Right hindlimb (tissue), 1 donor: ENCODE data around the gene B4GALNT4.
A peak's percentile ranks its signal among the peaks of the same experiment; 100 is the strongest.
"Not testable (repeated sequence)": the region's sequence is repeated elsewhere in the genome, so short reads cannot be mapped to it uniquely, and the experiment has no call there.

Experiments used
- DNase-seq: peaks from one replicate; pipeline ENCODE4 v3.0.0-alpha.2; 2018

Gene B4GALNT4

DNA sequence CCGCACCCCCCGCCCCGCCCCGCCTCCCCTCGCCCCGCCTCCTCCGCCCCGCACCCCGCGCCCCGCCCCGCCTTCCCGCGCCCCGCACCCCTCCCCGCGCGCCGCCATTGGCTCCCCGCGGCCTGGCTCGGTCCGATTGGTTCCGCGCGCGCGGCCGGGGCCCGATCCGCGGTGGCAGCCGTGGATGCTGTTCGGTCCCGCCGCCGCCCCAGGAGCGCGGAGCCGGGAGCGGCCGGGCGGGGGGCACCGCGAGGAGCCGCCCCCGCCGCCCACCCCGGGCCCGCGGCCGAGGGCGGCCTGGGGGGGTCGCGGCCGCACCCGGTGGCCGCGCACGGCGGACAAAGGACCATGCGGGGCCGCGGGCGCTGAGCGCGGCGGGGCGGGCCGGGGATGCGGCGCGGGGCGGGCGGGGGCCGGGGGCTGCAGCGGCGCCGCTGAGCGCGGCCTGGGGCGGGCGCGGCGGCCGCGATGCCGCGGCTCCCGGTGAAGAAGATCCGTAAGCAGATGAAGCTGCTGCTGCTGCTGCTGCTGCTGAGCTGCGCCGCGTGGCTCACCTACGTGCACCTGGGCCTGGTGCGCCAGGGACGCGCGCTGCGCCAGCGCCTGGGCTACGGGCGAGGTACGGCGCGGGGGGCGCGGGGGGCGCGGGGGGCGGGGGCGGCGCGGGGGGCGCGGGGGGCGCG lies at the start of gene B4GALNT4:
Gene B4GALNT4 (plus strand): TSS at position 164 of the 683 bp plus-strand sequence. CDS start 305 bp downstream, at position 469.
- DNase-seq, result peak; percentile 62

DNA sequence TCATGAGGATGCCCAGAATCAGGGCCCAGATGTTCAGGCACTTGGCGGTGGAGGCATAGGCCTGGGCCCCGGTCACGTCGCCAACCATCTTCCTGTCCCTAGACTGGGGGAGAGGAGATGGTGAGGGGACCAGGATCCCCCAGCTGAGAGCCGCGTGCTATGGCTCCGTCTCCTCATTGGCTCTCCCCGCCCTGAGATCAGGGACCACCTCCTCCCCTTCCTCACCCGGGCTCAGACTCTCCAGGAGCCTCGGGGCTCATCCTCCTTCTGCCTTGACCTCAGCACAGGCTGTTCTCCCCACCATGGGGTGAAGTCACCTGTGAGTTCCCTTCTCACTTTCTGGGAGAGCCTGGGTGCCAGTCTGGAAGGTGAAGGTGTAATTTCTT lies 49.4 kb upstream of the B4GALNT4 start:
- DNase-seq, result not testable (repeated sequence)

GRCh38 chr11:324156-324555 lies 45.1 kb upstream of the B4GALNT4 start:
- DNase-seq, result no peak

DNA sequence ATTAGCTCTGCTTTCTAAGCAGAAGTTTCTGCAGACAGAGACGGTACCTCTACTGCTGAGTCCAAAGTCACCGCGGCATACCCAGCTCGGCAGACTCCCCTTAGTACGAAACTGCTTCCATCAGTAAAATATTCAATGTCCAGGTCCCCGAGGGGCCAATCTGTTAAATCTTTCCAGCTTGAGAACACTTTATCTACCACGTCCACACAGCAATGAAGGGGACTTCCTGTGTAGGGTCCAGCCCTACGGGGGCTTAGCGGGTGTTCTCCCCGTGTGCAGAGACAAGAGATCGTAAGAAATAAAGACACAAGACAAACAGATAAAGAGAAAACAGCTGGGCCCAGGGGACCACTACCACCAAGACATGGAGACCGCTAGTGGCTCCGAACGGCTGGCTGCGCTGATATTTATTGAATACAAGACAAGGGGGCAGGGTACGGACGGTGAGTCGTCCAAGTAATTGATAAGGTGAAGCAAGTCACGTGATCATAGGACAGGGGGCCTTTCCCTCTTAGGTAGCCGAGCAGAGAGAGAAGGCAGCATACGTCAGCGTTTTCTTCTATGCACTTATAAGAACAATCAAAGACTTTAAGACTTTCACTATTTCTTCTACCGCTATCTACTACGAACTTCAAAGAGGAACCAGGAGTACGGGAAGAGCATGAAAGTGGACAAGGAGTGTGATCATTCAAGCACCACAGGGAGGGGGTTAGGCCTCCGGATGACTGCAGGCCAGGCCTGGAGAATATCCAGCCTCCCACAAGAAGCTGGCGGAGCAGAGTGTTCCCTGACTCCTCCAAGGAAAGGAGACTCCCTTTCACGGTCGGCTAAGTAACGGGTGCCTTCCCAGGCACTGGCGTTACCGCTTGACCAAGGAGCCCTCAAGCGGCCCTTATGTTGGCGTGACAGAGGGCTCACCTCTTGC lies 44.4 kb upstream of the B4GALNT4 start:
- DNase-seq, result not testable (repeated sequence)

DNA sequence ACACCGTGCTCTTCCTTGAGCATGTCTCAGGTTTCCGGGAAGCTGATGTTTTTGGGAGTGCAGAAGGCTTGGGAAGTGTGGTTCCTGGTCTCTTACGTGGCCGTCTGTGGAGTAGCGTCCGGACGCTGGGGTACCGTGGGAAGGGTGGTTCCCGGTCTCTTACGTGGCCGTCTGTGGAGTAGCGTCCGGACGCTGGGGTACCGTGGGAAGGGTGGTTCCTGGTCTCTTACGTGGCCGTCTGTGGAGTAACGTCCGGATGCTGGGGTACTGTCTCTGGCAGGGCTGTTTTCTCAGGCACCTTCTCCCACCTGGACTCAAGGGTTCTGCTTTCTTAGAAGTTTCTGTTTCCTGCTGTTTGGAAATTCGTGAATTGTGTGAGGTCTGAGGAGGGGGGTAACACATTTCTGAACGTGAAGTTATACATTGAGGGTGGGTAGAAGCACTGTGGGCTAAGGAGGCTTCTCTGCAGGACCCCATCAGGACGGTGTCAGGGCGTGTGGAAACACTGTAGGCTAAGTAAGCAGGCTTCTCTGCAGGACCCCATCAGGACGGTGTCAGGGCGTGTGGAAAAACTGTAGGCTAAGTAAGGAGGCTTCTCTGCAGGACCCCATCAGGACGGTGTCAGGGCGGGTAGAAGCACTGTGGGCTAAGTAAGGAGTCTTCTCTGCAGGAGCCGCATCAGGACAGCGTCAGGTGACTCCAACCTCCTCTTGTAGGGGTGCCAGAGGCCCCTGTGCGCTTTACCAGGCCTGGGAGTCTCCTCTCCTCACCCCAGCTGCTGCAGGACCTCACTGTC lies 43.3 kb upstream of the B4GALNT4 start:
- no peak for DNase-seq

GRCh38 chr11:326592-326841 lies 42.8 kb upstream of the B4GALNT4 start:
- DNase-seq, result no peak

- DNase-seq, result peak; percentile 74
These were observed 42.3 kb upstream of the B4GALNT4 start for GRCh38 chr11:326842-327580.

DNA sequence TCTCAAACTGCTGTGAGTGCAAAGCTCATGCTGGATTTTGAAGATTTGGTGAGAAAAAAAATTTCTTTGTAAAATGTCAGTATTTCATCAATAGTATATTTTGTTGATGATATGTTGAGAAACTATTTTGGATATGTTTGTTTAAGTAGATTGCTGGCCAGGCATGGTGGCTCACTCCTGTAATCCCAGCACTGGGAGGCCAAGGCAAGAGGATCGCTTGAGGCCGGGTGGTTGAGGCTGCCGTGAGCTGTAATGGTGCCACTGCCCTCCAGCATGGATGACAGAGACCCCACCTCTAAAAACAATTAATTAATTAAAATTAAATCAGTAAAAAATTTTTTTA lies 41.7 kb upstream of the B4GALNT4 start:
- DNase-seq, result no peak

GRCh38 chr11:328012-328411 lies 41.3 kb upstream of the B4GALNT4 start:
- DNase-seq, result no peak

GRCh38 chr11:328516-329100 lies 40.7 kb upstream of the B4GALNT4 start:
- not testable (repeated sequence) for DNase-seq

DNA sequence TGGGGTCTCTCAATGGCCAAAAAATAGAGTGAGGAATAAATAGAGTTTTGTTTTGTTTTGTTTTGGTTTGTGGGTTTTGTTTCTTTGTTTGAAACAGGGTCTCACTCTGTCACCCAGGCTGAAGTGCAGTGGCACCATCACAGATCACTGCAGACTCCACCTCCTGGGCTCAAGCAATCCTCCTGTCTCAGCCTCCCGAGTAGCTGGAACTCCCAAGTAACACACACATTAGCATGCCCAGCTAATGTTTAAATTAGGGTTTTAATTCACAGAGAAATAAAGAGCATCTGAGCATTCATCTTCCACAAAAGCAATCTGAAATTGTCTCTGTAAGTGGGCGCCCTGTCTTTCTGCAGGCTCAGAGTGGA lies 39.4 kb upstream of the B4GALNT4 start:
- DNase-seq, result no peak

DNA sequence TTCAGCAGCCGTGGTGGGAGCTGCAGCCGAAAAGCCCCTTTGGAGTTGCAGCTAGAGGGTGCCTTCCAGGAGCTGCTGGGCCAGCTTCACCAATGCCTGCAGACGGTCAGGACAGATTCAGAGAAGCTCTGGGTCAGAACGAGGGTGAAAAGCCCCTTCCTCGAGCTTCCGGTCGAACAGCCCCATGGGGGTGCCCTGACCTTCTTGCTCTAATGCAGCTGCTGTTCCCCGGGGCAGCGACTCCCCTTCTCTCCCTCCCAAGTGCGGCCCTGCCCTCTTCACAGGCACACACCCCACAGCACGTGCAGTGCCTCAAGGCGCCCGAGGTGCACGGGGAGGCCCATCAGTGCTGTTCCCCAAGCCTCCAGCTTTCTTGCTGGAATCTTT lies 39.0 kb upstream of the B4GALNT4 start:
- DNase-seq, result no peak

GRCh38 chr11:330694-331357 lies 38.5 kb upstream of the B4GALNT4 start:
- no peak for DNase-seq

DNA sequence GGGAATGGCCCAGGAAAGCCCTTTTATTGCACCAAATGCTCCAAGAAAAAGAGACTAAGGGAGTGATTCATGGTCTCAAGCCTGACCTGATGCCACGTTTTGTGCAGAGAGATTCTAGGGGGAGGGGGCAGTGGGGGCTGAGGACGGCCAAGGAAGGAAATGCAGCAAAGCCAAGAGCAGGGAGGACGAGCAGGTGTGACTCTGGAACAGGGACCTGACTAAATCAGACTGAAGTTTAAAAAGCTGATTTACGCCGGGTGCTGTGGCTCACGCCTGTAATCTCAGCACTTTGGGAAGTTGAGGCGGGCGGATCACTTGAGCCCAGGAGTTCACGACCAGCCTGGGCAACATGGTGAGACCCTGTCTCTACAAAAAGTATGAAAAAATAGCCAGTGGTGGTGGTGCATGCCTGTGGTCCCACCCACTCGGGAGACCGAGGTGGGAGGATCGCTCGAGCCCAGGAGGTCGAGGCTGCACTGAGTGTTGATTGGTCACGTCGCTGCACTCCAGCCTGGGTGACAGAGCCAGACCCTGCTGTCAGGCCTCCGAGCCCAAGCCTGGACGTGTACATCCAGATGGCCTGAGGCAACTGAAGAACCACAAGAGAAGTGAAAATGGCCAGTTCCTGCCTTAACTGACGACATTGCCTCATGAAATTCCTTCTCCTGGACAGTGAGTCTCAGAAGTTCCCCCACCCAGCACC lies 37.8 kb upstream of the B4GALNT4 start:
- no peak for DNase-seq

DNA sequence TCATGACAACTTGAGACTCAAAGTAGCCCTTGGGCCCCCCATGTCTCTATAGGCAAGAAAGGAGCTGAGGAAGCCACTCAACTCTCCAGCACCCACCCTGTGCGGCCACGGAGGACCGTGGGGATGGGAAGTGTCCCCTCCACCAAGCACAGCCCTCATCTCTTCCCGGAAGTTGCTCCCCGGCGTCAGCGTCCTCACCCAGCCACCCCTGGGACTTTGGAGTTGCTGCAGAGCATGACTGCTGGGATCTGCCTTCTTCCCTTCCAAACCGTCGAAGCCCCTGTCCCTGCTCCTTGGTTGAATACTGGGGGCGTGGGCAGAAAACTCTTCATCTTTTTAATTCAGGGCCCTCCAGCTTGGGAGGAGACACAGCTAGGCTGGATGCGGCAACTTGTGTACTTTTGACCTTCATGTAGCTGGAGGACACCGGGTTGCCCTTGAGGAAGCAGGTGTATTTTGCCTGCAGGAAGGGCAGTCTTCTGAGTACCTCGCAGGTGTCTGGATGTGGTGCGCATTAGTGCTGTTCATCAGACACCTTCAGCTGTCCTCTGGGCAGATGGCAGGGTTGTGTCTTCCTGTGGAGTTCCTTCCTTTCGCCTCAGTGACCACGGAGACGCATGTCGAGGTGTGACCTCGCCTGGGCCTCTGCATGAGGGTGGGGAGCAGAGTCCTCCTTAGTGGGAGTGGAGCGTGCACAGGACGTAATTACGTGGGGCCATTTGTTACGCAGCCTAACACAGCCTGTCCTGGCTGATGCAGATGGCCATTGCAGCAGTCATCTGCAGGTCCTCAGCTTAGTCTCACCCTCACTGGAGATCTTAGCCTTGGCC lies 36.4 kb upstream of the B4GALNT4 start:
- DNase-seq, result no peak

DNA sequence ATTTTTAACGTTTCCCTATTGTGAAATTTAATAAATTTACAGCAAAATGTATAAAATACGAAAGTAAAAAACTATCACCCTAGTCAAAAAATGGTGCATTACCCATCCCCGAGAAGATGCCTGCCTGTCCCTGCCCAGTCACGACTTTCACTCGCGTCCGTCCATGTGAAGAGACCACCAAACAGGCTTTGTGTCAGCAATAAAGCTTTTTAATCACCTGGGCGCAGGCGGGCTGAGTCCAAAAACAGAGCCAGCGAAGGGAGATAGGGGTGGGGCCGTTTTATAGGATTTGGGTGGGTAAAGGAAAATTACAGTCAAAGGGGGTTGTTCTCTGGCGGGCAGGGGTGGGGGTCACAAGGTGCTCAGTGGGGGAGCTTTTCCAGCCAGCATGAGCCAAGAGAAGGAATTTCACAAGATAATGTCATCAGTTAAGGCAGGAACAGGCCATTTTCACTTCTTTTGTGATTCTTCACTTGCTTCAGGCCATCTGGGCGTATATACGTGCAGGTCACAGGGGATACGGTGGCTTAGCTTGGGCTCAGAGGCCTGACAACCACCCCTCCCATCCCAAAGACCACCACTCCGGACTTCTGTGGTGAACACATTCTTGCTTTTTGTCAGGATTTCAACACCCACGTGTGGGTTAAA lies 35.6 kb upstream of the B4GALNT4 start:
- DNase-seq, result not testable (repeated sequence)

DNA sequence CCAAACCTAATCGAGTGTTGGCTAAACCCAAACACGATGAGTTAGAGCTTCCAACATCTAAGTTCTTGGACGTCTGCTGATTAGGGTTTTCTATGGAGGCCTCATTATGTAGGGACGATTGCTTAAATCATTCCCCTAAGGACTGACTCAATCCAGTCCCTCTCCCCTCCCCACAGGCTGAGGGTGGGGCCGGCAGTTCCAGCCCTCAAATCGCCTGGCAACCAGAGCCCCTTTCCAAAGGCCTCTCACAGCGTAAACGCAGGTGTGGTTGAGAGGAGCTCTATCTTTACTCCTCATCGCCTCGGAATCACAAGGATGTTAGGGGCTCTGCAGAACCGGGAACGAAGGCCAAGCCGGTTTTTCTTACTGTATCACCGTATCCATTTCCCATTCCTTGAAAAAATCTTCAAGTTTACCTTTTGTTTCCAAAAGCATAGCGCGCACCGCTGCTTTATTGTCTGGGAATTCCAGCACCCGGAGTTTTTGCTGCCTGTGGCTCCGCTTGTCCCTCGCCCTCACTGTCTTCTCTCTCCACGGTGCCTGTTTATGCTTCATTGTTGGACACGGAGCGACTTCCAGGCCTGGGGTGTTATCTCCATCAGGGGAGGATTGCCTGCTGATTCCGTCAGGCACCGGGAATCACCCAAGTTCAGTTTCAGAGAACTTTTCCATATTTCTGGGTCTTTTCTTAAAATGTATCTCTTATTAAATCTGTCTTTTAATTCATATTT lies 34.9 kb upstream of the B4GALNT4 start:
- DNase-seq, result peak; percentile 55

- peak; percentile 83 for DNase-seq
These were observed 33.3 kb upstream of the B4GALNT4 start for GRCh38 chr11:335779-336658.
